OCI-LY1 (cell line): ENCODE measurements around the gene ENPP4.

Experiments
- H2AFZ ChIP-seq: fragments of 200-600 bp; sonication (generic), shearing (Covaris generic); 2 replicates; pipeline ENCODE4 v1.6.0; 2014; ENCODE audit warnings: antibody characterized with exemption, mild to moderate bottlenecking, low read length
- H3F3A ChIP-seq: fragments of 200-600 bp; sonication (generic), shearing (Covaris generic); 2 replicates; pipeline ENCODE4 v1.6.0; 2014; ENCODE audit warnings: mild to moderate bottlenecking, antibody characterized with exemption, low read length, moderate library complexity; ENCODE audit not compliant: insufficient read depth
- H3K27ac ChIP-seq: fragments of 200-600 bp; sonication (generic); 2 replicates; pipeline ENCODE4 v1.5.1; 2014; ENCODE audit warnings: low read length, mixed run types, mild to moderate bottlenecking, low read depth; ENCODE audit not compliant: poor library complexity, severe bottlenecking
- H3K27me3 ChIP-seq: fragments of 200-600 bp; sonication (generic); 2 replicates; pipeline ENCODE4 v1.6.0; 2014; ENCODE audit warnings: antibody characterized with exemption, mild to moderate bottlenecking, low read length, moderate library complexity; ENCODE audit not compliant: insufficient read depth
- H3K36me3 ChIP-seq: fragments of 200-600 bp; sonication (generic); 2 replicates; pipeline ENCODE4 v1.6.1; 2014; ENCODE audit warnings: mild to moderate bottlenecking, antibody characterized with exemption, low read length, moderate library complexity, mixed read lengths; ENCODE audit not compliant: insufficient read depth
- H3K4me1 ChIP-seq: fragments of 200-600 bp; sonication (generic); 2 replicates; pipeline ENCODE4 v1.5.1; 2014; ENCODE audit warnings: mild to moderate bottlenecking, low read length, moderate library complexity; ENCODE audit not compliant: insufficient read depth, severe bottlenecking
- H3K4me2 ChIP-seq: fragments of 200-600 bp; sonication (generic), shearing (Covaris generic); 2 replicates; pipeline ENCODE4 v1.6.1; 2014; ENCODE audit warnings: low read length
- H3K4me3 ChIP-seq: fragments of 200-600 bp; sonication (generic); 2 replicates; pipeline ENCODE4 v1.5.1; 2014; ENCODE audit warnings: low read length, low read depth, mild to moderate bottlenecking, mixed read lengths; ENCODE audit not compliant: poor library complexity, severe bottlenecking
- H3K79me2 ChIP-seq: fragments of 200-600 bp; shearing (Covaris generic); 2 replicates; pipeline ENCODE4 v1.6.1; 2016; ENCODE audit warnings: mixed run types, low read length, mixed read lengths; ENCODE audit not compliant: insufficient read depth
- H3K9ac ChIP-seq: fragments of 200-600 bp; sonication (generic), shearing (Covaris generic); 2 replicates; pipeline ENCODE4 v1.6.1; 2014; ENCODE audit warnings: mild to moderate bottlenecking, low read length, mixed read lengths
- H3K9me2 ChIP-seq: fragments of 200-600 bp; sonication (generic), shearing (Covaris generic); 2 replicates; pipeline ENCODE4 v1.6.1; 2014; ENCODE audit warnings: low read depth, mild to moderate bottlenecking, low read length, mixed read lengths
- H3K9me3 ChIP-seq: fragments of 200-600 bp; shearing (Covaris generic); 2 replicates; pipeline ENCODE4 v1.6.1; 2014; ENCODE audit warnings: low read length, mixed read lengths
- H4K20me1 ChIP-seq: fragments of 200-600 bp; sonication (generic), shearing (Covaris generic); 2 replicates; pipeline ENCODE4 v1.6.0; 2016; ENCODE audit warnings: mild to moderate bottlenecking, low read length; ENCODE audit not compliant: insufficient read depth
- EZH2 ChIP-seq: fragments of 200-600 bp; sonication (generic), shearing (Covaris generic); IDR thresholded peaks from 2 replicates; pipeline ENCODE4 v1.8.0; 2017; ENCODE audit warnings: borderline replicate concordance, mixed run types, mild to moderate bottlenecking, antibody characterized with exemption, low read length, moderate library complexity, mixed read lengths
- TF ChIP-seq, protein P1 (sequence below): fragments of 200-600 bp; sonication (generic), shearing (Covaris generic); IDR thresholded peaks from 2 replicates; pipeline ENCODE4 v1.5.1; 2017; ENCODE audit warnings: mild to moderate bottlenecking, antibody characterized with exemption, low read length, moderate library complexity, mixed read lengths

ENPP4 gene

DNA sequence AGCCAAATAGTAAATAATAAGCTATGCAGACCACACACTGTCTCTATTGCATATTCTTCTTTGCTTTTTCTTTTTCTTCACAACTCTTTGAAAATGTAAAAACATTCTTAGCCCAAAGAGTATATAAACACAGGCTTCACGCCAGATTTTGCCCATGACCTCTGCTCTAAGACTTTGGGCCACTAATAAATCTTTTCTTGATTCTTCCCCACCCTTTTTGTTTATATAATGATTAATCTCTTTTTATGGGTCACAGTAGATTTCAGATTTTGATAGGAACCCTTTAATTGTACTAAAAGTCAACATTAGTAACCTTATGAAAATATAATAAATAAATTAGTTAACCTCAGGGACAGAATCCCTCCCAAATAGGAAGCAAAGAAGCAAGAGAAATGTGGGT is 56.8 kb downstream of the ENPP4 start:
- Histone ChIP-seq H3K36me3 (no peaks in the 10 kb centered on the region), H3K9me2 (no peaks in the 10 kb centered on the region), H3K4me1 (no peaks in the 10 kb centered on the region), H3K27me3 (peaks cover 5% of the 10 kb centered on the region; the same call in 1 of the 2 replicates), H3K27ac (no peak overlapping the region), H4K20me1 (no peaks in the 10 kb centered on the region), H3K9me3 (no peaks in the 10 kb centered on the region), H3K4me2 (no peak overlapping the region), H3K4me3 (no peak overlapping the region), H3K79me2 (no peaks in the 10 kb centered on the region), H2AFZ (no peak overlapping the region), H3F3A (no peaks in the 10 kb centered on the region), H3K9ac (no peak overlapping the region)
- TF ChIP-seq, protein P1, sequence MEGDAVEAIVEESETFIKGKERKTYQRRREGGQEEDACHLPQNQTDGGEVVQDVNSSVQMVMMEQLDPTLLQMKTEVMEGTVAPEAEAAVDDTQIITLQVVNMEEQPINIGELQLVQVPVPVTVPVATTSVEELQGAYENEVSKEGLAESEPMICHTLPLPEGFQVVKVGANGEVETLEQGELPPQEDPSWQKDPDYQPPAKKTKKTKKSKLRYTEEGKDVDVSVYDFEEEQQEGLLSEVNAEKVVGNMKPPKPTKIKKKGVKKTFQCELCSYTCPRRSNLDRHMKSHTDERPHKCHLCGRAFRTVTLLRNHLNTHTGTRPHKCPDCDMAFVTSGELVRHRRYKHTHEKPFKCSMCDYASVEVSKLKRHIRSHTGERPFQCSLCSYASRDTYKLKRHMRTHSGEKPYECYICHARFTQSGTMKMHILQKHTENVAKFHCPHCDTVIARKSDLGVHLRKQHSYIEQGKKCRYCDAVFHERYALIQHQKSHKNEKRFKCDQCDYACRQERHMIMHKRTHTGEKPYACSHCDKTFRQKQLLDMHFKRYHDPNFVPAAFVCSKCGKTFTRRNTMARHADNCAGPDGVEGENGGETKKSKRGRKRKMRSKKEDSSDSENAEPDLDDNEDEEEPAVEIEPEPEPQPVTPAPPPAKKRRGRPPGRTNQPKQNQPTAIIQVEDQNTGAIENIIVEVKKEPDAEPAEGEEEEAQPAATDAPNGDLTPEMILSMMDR = no peak
- TF ChIP-seq EZH2 = no peak

DNA sequence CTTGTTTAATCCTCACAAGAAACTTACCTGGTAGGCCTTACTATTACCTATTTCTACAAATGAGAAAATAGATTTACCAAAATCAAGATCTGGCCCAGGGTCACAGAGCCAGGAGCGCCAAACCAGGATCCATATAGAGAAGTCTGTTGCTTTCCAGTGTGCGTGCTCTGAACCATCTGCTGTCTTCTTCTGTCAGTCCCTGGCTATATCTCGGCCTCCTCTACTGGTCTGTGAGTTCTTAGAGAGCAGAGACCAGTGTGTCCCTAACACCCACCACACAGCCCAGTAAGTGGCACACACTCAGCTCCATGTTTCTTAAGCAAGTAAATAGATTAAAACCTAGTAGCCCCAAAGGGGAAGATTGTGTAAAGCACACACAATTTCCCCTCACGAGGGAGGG is 59.9 kb downstream of the ENPP4 start:
- Histone ChIP-seq H3K79me2 (no peaks in the 10 kb centered on the region), H3K9me3 (no peaks in the 10 kb centered on the region), H3K4me2 (no peak overlapping the region), H3K9me2 (no peaks in the 10 kb centered on the region), H3K9ac (no peak overlapping the region), H3K27ac (no peak overlapping the region), H3K27me3 (no peaks in the 10 kb centered on the region), H4K20me1 (no peaks in the 10 kb centered on the region), H3K4me3 (no peak overlapping the region), H2AFZ (no peak overlapping the region), H3K36me3 (no peaks in the 10 kb centered on the region), H3K4me1 (no peaks in the 10 kb centered on the region), H3F3A (no peaks in the 10 kb centered on the region)
- TF ChIP-seq, protein P1 = no peak
- no peak for TF ChIP-seq EZH2

DNA sequence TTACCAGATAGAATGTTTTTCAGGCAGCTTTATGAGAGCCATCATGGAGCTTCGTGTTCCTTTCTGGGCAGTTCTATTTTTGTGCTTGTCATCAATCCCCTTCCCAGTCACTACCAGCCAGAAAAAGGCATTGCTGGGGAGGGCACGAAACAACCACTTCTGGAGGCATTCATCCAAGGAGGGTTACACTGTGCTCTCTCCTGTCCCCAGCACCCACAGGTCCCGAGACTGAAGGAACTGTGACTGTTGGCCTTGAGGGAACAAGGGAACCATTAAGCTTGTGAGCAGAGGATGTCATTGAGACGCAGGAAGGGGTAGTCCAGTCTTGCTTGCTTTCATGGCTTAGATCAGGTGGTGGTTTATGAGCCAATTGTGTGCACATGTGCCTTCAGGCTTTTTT is 61.1 kb downstream of the ENPP4 start:
- no peak overlapping the region for H3K27ac ChIP-seq
- no peak overlapping the region for H3K4me2 ChIP-seq
- H3K4me1 ChIP-seq = no peaks in the 10 kb centered on the region
- H3K36me3 ChIP-seq = no peaks in the 10 kb centered on the region
- H3K4me3 ChIP-seq = no peak overlapping the region
- H3F3A ChIP-seq = no peaks in the 10 kb centered on the region
- no peaks in the 10 kb centered on the region for H3K9me3 ChIP-seq
- H3K9ac ChIP-seq = no peak overlapping the region
- H4K20me1 ChIP-seq = no peaks in the 10 kb centered on the region
- no peaks in the 10 kb centered on the region for H3K27me3 ChIP-seq
- H3K79me2 ChIP-seq = no peaks in the 10 kb centered on the region
- TF ChIP-seq, protein P1 = no peak
- TF ChIP-seq EZH2 = no peak
- no peaks in the 10 kb centered on the region for H3K9me2 ChIP-seq
- no peak overlapping the region for H2AFZ ChIP-seq
